SH-SY5Y (cell line): ENCODE measurements around the gene THADA.

ENCODE experiments used
- GATA2 ChIP-seq: IDR thresholded peaks from 2 replicates; pipeline ENCODE4 v1.6.1; 2011; ENCODE audit warnings: mild to moderate bottlenecking, low read depth, low read length
- GATA3 ChIP-seq: IDR thresholded peaks from 2 replicates; pipeline ENCODE4 v1.6.1; 2011; ENCODE audit warnings: low read depth, mild to moderate bottlenecking, low read length, moderate library complexity

Gene THADA

DNA sequence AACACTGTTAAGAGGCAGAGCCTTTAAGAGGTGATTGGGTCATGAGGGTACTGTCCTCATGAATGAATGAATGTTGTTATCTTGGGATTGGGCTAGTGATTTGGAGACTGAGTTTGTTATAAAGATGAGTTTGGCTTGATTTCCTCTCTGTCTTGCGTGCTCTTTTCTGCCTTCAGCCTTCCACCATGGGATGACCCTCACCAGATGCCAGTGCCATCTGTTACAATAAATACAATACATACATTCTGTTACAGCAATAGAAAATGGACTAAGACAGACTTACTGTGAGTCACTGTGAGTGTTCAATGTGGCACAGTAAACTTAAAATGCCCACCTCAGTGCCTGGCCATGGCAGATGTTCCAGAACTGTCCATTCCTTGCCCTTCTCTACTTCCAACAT, 274.4 kb downstream of the THADA start:
- TF ChIP-seq GATA3 (no peak), GATA2 (no peak)

DNA sequence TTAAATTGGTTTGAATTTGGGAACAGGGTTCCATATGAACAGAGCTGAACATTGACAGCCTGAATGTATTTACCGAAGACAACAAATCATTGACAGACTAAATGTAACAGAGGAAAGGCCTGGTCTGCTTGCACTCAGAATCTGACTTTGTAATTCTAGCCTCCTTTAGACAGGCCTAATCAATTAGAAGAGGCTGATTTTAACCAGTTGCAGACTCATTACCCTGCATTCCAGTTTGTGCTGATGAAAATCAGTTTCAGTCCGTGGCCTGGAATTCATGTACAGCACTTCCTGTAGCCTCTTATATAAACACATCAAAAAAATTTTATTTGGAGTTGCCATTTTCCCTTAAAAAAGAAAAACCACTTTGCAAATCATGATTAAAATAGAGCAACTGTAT, 276.3 kb downstream of the THADA start:
- TF ChIP-seq GATA2 (peak; percentile 68), GATA3 (peak; percentile 67)

DNA sequence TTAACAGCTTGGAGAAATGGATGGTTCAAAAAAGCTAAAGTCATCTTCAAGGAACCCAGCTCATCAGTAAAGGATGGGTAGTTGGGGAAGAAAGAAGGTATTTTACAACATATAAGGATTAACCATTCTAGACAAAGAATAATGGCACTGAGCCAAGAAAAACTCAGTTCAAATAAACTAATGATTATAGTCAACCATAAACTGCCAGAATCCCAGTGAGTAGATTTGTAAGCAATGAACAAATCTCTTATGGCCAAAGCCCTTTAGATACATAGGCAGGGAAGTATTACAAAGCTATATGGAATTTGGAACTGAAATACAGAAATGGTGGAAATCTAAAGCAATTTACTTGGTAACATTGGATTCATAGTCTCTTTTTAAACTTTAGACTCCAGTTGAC, 277.0 kb downstream of the THADA start:
- no peak for TF ChIP-seq GATA3
- TF ChIP-seq GATA2 = no peak

DNA sequence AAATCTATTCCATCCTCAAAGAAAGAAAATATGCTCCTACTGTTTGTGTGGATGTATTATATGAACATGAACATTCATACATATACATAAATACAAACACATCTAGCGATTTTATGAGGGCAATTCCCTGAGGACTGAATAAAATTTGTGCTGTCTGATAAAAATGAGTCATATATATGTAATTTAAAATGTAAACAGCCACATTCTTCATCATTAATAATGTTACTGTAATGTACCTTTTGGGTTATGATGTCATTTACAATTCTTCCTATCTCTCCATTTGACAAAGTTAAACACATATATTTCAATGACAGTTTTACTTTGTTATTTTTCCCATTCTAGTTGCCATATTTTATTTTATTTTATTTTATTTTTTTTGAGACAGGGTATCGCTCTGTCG, 278.2 kb downstream of the THADA start:
- TF ChIP-seq GATA3 (no peak), GATA2 (no peak)

DNA sequence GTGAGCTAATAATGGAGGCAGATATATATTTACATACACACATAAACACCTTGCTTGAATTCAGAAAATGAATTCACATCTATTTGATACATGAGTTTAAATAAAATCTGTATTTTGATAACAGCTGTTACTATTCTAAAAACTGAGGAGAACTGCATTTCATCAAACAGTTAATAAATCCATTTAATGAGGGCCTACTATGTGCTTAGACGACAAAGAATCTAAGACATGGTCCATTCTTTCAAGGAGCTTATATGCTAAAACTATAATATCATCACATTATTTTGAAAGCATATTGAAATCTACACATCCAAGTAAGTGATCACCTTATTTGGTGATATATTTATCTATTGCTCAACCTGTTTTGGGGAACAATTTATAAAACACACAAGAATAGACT, 278.6 kb downstream of the THADA start:
- no peak for TF ChIP-seq GATA2
- TF ChIP-seq GATA3 = no peak

DNA sequence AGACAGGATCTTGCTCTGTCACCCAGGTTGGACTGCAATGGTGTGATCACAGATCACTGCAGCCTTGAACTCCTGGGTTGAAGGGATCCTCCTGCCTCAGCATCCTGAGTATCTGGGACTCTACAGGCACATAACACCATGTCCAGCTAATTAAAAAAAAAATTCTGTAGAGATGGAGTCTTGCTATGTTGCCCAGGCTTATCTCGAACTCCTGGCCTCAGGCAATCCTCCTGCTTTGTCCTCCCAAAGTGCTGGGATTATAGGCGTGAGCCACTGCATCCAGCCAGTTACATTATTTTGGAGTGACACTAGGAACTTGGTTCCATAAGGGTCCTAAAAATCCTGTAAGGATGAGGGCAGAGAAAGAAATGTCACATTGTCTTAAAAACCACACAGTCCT, 280.4 kb downstream of the THADA start:
- TF ChIP-seq GATA3 (no peak), GATA2 (no peak)

DNA sequence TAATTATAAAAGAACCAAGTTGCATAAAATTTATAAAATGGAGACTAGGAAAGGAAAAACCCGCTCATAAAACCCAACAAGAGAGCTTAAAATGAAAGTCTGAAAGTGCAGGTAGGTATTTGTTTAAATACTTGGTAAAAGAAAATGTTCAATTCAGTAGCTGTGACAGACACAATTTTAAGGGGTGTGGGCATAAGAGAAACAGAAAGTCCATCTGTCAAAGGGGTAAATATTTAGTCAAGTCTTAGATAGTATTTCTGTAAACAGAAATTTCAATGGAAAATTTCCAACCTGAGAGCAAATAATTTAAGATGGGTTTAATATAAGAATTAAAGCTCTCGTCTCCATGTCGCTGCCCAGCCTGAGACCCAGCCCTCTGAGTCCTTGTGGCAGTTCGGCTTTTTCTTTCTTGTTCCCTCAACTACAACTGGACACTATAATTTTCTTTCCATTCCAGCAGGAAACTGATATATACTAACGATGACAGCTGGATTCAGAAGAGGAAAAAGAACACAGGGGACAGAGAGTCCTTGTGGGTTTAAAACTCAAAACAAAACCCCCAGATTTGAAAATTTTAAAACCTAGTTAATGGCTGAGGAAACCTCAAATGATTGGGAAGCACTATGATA, 281.4 kb downstream of the THADA start:
- no peak for TF ChIP-seq GATA2
- TF ChIP-seq GATA3 = no peak

DNA sequence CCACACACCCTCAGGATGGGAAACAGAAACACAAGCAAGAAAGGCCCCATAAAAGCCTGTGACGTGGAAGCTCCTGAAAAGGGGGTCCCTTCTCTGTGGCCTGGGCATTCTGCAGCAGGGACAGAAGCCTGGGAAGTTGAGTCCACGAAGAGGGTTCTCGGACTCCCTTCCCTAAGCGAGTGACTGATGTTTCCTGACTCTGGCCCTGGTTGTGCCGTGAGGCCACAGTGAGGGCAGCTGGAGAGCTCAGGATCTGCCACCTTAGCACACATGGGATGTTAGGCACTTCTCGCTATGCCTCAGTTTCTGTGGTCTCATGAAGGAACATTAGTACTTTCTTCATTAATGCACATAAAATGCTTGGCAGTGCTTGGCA, 282.2 kb downstream of the THADA start:
- TF ChIP-seq GATA2 (no peak), GATA3 (no peak)

DNA sequence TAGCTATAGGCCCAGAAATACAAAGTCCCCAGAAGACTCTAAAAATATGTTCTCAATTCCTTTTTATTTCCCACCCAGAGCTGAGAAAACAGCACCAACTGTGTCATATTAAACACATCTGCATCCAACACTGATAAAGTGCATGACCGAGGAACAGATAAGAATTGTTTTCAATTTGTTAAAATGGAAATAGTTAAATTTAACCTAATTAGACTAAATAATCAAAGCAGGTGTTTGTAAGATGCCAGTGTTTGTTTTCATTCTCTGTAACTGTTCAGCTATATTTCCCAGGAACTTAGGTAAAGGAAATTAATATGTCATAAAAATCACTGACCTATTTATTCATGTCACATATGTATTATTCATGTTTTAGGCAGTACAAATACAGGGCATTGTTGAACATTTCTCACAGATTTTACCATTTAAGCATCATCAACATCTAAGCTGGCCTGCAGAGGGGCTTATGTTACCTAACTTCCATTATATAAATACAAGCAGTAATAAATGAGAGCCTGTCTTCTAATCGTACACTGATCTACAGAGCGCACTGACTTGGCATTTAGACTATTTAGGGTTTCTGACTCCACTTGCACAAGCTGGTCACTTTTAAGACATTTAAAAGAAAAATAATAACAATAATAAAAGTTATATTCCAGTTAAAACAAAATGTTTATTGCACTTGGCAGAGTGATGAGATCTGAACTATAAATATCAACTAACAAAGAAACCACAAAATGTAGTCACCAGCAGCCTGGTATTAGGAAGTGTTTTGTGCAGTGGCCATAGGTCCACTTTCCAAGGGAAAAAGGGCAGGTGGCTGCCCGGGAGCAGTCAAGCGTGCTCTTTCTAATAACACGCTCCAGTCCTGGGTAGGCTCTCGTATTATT, 282.8 kb downstream of the THADA start:
- TF ChIP-seq GATA2 = peak; percentile 42
- peak; percentile 77 for TF ChIP-seq GATA3

DNA sequence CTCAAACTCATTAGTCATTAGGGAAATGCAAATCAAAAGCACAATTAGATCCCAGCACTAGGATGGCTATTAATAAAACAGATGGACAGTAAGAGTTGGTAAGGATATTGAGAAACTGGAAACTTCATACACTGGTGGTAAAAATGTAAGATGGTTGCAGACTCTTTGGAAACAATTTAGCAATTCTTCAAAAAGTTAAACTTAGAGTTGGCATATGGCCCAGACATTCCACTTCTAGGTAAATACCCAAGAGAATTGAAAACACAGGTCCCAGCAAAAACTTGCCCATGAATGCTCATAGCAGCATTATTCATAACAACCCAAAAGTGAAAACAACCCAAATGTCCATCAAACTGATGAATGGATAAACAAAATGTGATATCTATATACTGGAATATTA, 284.6 kb downstream of the THADA start:
- no peak for TF ChIP-seq GATA2
- TF ChIP-seq GATA3 = no peak

DNA sequence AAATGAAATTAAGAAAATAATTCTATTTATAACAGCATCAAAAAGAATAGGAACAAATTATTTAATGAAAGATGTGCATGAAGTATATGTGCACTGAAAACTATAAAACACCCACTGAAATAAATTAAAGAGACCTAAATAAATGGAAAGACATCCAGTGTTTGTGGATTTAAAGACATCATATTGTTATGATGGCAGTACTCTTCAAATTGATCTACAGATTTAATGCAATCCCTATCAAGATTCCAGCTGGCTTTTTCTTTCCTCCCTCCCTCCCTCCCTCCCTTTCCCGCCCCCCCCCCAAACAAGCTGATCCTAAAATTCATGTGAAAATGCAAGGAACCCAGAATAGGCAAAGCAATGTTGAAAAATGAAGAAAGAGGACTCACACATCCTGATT, 285.9 kb downstream of the THADA start:
- TF ChIP-seq GATA2 (no peak), GATA3 (no peak)

DNA sequence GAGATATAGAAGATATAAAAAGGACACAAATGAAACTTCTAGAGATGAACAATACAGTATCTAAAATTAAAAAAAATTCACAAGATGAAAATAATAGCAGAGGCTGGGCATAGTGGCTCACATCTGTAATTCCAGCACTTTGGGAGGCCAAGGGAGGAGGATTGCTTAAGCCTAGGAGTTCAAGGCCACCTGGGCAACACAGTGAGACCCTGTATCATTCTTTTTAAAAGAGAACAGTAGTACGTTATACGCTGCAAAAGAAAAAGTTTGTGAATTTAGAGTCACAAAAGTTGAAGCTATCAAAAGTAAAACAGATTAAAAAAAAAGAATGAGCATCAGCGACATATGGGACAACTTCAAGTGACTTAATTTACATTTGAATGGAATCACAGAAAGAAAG, 287.9 kb downstream of the THADA start:
- no peak for TF ChIP-seq GATA3
- no peak for TF ChIP-seq GATA2

DNA sequence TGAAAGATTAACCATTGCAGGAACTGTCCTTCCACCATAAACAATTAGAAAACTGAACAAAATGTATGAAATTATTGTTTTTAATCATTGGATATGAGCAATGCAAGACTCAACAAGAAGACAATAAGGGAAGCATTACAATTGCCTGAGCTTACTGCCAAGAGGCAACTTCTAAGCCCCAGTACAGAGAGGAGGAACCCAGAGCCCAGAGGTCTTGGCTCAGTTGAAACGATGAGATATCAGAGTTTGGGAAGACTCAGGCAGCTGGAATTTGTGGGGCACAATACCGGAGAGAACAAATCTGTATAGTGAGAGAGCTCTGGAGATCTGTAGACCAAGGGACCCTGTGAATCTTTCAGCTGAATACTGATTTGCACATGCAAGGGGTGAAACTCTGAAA, 288.8 kb downstream of the THADA start:
- TF ChIP-seq GATA3 (no peak), GATA2 (no peak)

DNA sequence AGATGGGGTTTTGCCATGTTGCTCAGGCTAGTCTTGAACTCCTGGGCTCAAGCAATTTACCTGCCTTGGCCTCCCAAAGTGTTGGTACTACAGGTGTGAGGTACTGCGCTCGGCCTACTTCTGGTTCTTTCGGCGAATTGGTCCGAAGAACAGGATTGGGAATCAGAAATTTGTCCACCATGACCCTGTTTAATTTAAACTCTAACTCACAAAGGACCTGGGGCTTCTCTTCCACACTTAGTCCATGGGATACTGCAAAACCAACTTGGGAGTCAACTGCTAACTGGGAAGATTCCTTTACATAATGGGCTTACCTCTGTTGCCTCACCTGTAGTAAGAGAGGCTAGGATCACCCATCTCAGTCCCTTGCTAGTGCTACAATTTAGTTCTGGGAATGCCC, 289.6 kb downstream of the THADA start:
- TF ChIP-seq GATA3 (no peak), GATA2 (no peak)

DNA sequence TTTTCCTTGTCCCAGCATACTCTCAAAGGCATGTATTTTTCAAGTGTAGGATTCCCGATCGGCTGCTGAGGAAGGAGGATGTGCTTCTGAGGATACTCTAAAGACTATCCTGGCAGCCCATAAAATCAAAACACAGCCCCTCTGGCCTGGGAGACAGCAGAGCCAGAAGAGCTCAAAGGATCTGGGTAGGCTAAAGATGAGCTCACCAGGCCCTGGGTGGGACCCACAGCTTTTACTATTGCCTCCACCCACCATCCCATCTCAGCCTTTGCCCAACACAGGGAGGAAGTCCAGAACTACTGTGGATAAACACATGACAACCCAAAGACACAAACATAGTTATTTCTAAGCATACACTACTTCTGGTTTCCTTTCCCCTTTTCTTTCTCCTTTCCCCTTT, 290.3 kb downstream of the THADA start:
- no peak for TF ChIP-seq GATA2
- no peak for TF ChIP-seq GATA3
